HepG2 (cell line): Measurements from ENCODE around the gene MCRIP2. TPM values are rescaled to one million over a fixed set of nuclear protein-coding genes. Genes with fewer than 3 reads are reported as not detected.

Experiments used
- ATAC-seq: fragments of 200-7000 bp; cut with Tn5 transposase; 3 replicates; pipeline ENCODE4 v1.9.1; 2020; ENCODE audit warnings: mild to moderate bottlenecking, moderate library complexity
- BruUV-seq: library from RNA; stranded (reverse); fragments of 400-500 nt; replicated peaks from 2 replicates; lab custom pipeline; 2021; lab: Mats Ljungman, UMichigan
- CTCF ChIA-PET: fragments of 300-600 bp; formaldehyde crosslinking; extraction: SDS; loops from one replicate; lab custom pipeline; 2021; ENCODE audit warnings: low total read pairs, inconsistent platforms, low intra/inter-chr PET ratio; lab: Yijun Ruan, JAX
- POLR2A ChIA-PET: fragments of 350-600 bp; sonication (Branson Sonifier 250); formaldehyde crosslinking; loops from one replicate; lab custom pipeline; 2020; ENCODE audit warnings: antibody characterized with exemption, inconsistent platforms; lab: Yijun Ruan, JAX
- DNase-seq: peaks from one replicate; pipeline ENCODE4 v3.0.0-alpha.2; 2015; ENCODE audit warnings: low spot score
- FAIRE-seq: peaks from 3 replicates; lab custom pipeline; 2011; peaks lifted over from hg19 to GRCh38; lab: Jason Lieb, UNC
- H2AFZ ChIP-seq: one replicate; pipeline ENCODE4 v1.6.1; 2011; ENCODE audit warnings: low read length, inconsistent platforms
- H3K27ac ChIP-seq: fragments of 300-600 bp; 3 replicates; pipeline ENCODE4 v1.8.0; 2011; ENCODE audit warnings: mixed run types, mild to moderate bottlenecking, mixed read lengths, low read length, inconsistent platforms; ENCODE audit not compliant: insufficient read depth; ENCODE audit errors: extremely low read length
- H3K27me3 ChIP-seq, 2 experiments: fragments of 200-600 bp in 1 of 2; 2 replicates in 1 of 2; 3 replicates in 1 of 2; pipeline versions ENCODE4 v1.6.0 to v1.8.0; 2011; ENCODE audit warnings: low read length in 2 of 2, mild to moderate bottlenecking in 2 of 2, moderate library complexity in 2 of 2, inconsistent platforms in 1 of 2; ENCODE audit not compliant: insufficient read depth in 2 of 2, control insufficient read depth in 1 of 2
- H3K36me3 ChIP-seq, 2 experiments: fragments of 200-600 bp in 1 of 2; replicated peaks in 1 of 2; 2 replicates in 1 of 2; 3 replicates in 1 of 2; pipeline versions ENCODE4 v1.5.1 to v1.8.0; 2011; ENCODE audit warnings: low read length in 2 of 2, inconsistent platforms in 1 of 2; ENCODE audit not compliant: insufficient read depth in 2 of 2, control insufficient read depth in 1 of 2
- H3K4me1 ChIP-seq: 2 replicates; pipeline ENCODE4 v1.5.1; 2012; ENCODE audit warnings: low read length, inconsistent platforms; ENCODE audit not compliant: insufficient read depth
- H3K4me2 ChIP-seq: 2 replicates; pipeline ENCODE4 v1.6.0; 2011; ENCODE audit warnings: low read depth, low read length, inconsistent platforms
- H3K4me3 ChIP-seq, 3 experiments: fragments of 200-600 bp in 1 of 3; sonication (generic), shearing (Covaris generic) in 1 of 3; replicated peaks in 1 of 3; 2 replicates each; pipeline ENCODE4 v1.5.1; 2011 to 2016; ENCODE audit warnings: low read length in 3 of 3, inconsistent platforms in 2 of 3, low read depth in 2 of 3, mild to moderate bottlenecking in 2 of 3, control low read depth in 1 of 3, mixed read lengths in 1 of 3; ENCODE audit not compliant: insufficient read depth in 1 of 3
- H3K79me2 ChIP-seq: one replicate; pipeline ENCODE4 v1.6.1; 2011; ENCODE audit warnings: low read length, inconsistent platforms; ENCODE audit not compliant: insufficient read depth
- H3K9ac ChIP-seq: 2 replicates; pipeline ENCODE4 v1.6.0; 2011; ENCODE audit warnings: mild to moderate bottlenecking, low read depth, low read length, inconsistent platforms; ENCODE audit not compliant: insufficient read depth
- H3K9me3 ChIP-seq: 2 replicates; pipeline ENCODE4 v1.5.1; 2012; ENCODE audit warnings: mild to moderate bottlenecking, low read length
- H4K20me1 ChIP-seq: 2 replicates; pipeline ENCODE4 v1.6.0; 2011; ENCODE audit warnings: inconsistent platforms, mild to moderate bottlenecking, low read length, moderate library complexity; ENCODE audit not compliant: insufficient read depth
- DDIT3 ChIP-seq: sonication (generic); formaldehyde crosslinking; IDR thresholded peaks from 2 replicates; pipeline ENCODE4 v1.4.0; 2020; ENCODE audit warnings: mild to moderate bottlenecking, missing genetic modification reagents
- EP300 ChIP-seq, 3 experiments: sonication (generic) in 1 of 3; formaldehyde crosslinking in 1 of 3; IDR thresholded peaks; 2 replicates each; pipeline versions ENCODE4 v1.5.1 to v1.6.1; 2011 to 2020; ENCODE audit warnings: low read depth in 2 of 3, low read length in 2 of 3, borderline replicate concordance in 1 of 3, improper control_type of control experiment in 1 of 3, mild to moderate bottlenecking in 1 of 3, missing genetic modification reagents in 1 of 3, moderate library complexity in 1 of 3
- HNRNPK ChIP-seq: fragments of 200-400 bp; formaldehyde crosslinking; IDR thresholded peaks from 2 replicates; pipeline ENCODE4 v1.6.1; 2018; ENCODE audit warnings: low read length, low read depth, moderate library complexity, mild to moderate bottlenecking; ENCODE audit not compliant: poor library complexity, severe bottlenecking
- MAF1 ChIP-seq: sonication (generic); formaldehyde crosslinking; IDR thresholded peaks from 2 replicates; pipeline ENCODE4 v1.5.0; 2020; ENCODE audit warnings: missing genetic modification reagents, borderline replicate concordance
- MAFF ChIP-seq: IDR thresholded peaks from 2 replicates; pipeline ENCODE4 v1.6.1; 2011; ENCODE audit warnings: low read depth, low read length, improper control_type of control experiment
- MXD4 ChIP-seq: IDR thresholded peaks from 2 replicates; pipeline ENCODE4 v1.6.1; 2016; ENCODE audit warnings: mild to moderate bottlenecking, missing biosample characterization, missing genetic modification reagents
- PHF8 ChIP-seq: sonication (generic); formaldehyde crosslinking; IDR thresholded peaks from 2 replicates; pipeline ENCODE4 v1.5.0; 2020; ENCODE audit warnings: missing genetic modification reagents
- PLRG1 ChIP-seq: fragments of 450-650 bp; conservative IDR thresholded peaks from 2 replicates; pipeline ENCODE4 v1.6.1; 2016
- POLR2G ChIP-seq: fragments of 200-400 bp; formaldehyde crosslinking; IDR thresholded peaks from 2 replicates; pipeline ENCODE4 v1.6.1; 2018; ENCODE audit warnings: mild to moderate bottlenecking, low read depth, low read length, moderate library complexity
- SALL2 ChIP-seq: sonication (generic); formaldehyde crosslinking; IDR thresholded peaks from 2 replicates; pipeline ENCODE4 v1.8.1; 2023; ENCODE audit warnings: mild to moderate bottlenecking, missing genetic modification reagents, inconsistent platforms
- WGBS: methylation state at CpG from one replicate; pipeline ENCODE4 v1.1.6; 2017; ENCODE audit warnings: low lambda C conversion rate; 5-methylcytosine and 5-hydroxymethylcytosine counted together
- in situ Hi-C: cut with HindIII; loops from 2 replicates; pipeline ENCODE4 v1.10.0; 2017; ENCODE audit warnings: low pct_unique_long_range_greater_than_20kb; ENCODE audit not compliant: extremely low pct_ligation_motif_present
- intact Hi-C: fragments of 100-400 bp; cut with micrococcal nuclease; formaldehyde crosslinking; loops from one replicate; pipeline ENCODE4 v1.10.0; 2022; ENCODE audit not compliant: unreplicated experiment
- polyA plus RNA-seq, 8 experiments: library from polyadenylated mRNA; depleted of rRNA in 3 of 8; stranded (reverse) in 7 of 8; unstranded in 1 of 8; fragments of >200 nt; fragmentation: Illumina TruSeq in 4 of 8; extraction: Trizol in 4 of 8; gene quantifications; 2 replicates each; pipeline versions ENCODE4 v1.2.1 to v1.2.3, GENCODE V29; 2011 to 2016; ENCODE audit warnings: low read depth in 4 of 8, missing spikeins in 1 of 8, mixed read lengths in 1 of 8; ENCODE audit not compliant: insufficient read depth in 1 of 8
- total RNA-seq, 5 experiments: library from RNA; depleted of rRNA; stranded (reverse); fragments of >200 nt; fragmentation: Illumina TruSeq; extraction: Trizol; gene quantifications; 2 replicates each; pipeline ENCODE4 v1.2.3, GENCODE V29; 2016; ENCODE audit warnings: low read depth in 1 of 5

MCRIP2 gene
- total and polyA plus RNA-seq, 2 of the 13 experiments (the other 11 are each of a cell fraction or from before 2014, with no cell fraction given), result 39.6 to 76.7 TPM

GRCh38 chr16:660132-660458, 18.5 kb downstream of the MCRIP2 start:
- CTCF ChIA-PET, result no interaction called here
- no TSS peak for BruUV-seq

GRCh38 chr16:660459-661183, 19.0 kb downstream of the MCRIP2 start:
- no peak overlapping the region for H2AFZ ChIP-seq
- no TSS peak for BruUV-seq
- H3K79me2 ChIP-seq, result no peaks in the 10 kb centered on the region
- intact Hi-C loops, result no loop called here
- H3K9me3 ChIP-seq, result no peaks in the 10 kb centered on the region
- no peaks in the 10 kb centered on the region for H3K27me3 ChIP-seq
- TF ChIP-seq HNRNPK (peak; percentile 14), POLR2G (no peak)
- no peak overlapping the region for H3K27ac ChIP-seq
- H3K36me3 ChIP-seq, result no peaks in the 10 kb centered on the region; a peak in 1 of 5 replicates
- peak; percentile 9; the same call in 1 of the 3 replicates for ATAC-seq
- WGBS, result 91% methylated on average over 26 of the region's 43 CpGs
- no peaks in the 10 kb centered on the region for H3K4me1 ChIP-seq
- DNase-seq, result no peak
- H3K4me2 ChIP-seq, result no peak overlapping the region
- ChIA-PET CTCF (no interaction called here), POLR2A (no interaction called here)
- in situ Hi-C loops, result no loop called here
- FAIRE-seq, result no peak
- no peak overlapping the region for H3K9ac ChIP-seq
- H3K4me3 ChIP-seq, result no peak overlapping the region
- H4K20me1 ChIP-seq, result no peaks in the 10 kb centered on the region

More at GRCh38 chr16:660132-660458, 18.5 kb downstream of the MCRIP2 start:
- POLR2A ChIA-PET, result no interaction called here
- TF ChIP-seq EP300 (IDR thresholded peaks at IDR 0.05; ENCODE audit: low read depth in 2 of 2, low read length in 2 of 2), result no peak
- no peak for TF ChIP-seq EP300 (CRISPR knock-in tag; IDR thresholded peaks at IDR 0.05; ENCODE audit: borderline replicate concordance)
- no peak for TF ChIP-seq PHF8 (CRISPR knock-in tag)
- no peak for TF ChIP-seq MAF1 (CRISPR knock-in tag)
- TF ChIP-seq MXD4, result no peak
- TF ChIP-seq MAFF, result no peak
- TF ChIP-seq PLRG1, result no peak
- TF ChIP-seq SALL2 (CRISPR knock-in tag), result no peak
- no peak for TF ChIP-seq DDIT3
- H3K36me3 ChIP-seq, result peaks cover 0 to 2% of the 10 kb centered on the region in 2 experiments; a peak in 1 of 5 replicates
- H3K9ac ChIP-seq, result no peak overlapping the region
- DNase-seq (no peak), ATAC-seq (no peak), FAIRE-seq (no peak)
- H3K9me3 ChIP-seq, result no peaks in the 10 kb centered on the region
- H3K4me1 ChIP-seq, result no peaks in the 10 kb centered on the region
- in situ Hi-C loops, result no loop called here
- intact Hi-C loops, result no loop called here
- WGBS, result 80% methylated on average over 1 of the region's 6 CpGs
- H3K27me3 ChIP-seq, result no peaks in the 10 kb centered on the region
- H3K4me2 ChIP-seq, result no peak overlapping the region
- H2AFZ ChIP-seq, result no peak overlapping the region
- H3K79me2 ChIP-seq, result no peaks in the 10 kb centered on the region
- H3K27ac ChIP-seq, result no peak overlapping the region
- H3K4me3 ChIP-seq, result no peak overlapping the region
- no peaks in the 10 kb centered on the region for H4K20me1 ChIP-seq
